AG08395 (cell line): ENCODE measurements around the gene TEDC1.

Source experiments
- DNase-seq: peaks from one replicate; pipeline ENCODE4 v3.0.0; 2012; ENCODE audit warnings: mixed read lengths, low spot score

The TEDC1 gene

GRCh38 chr14:105526776-105527380, 35.8 kb downstream of the TEDC1 start:
- no peak for DNase-seq

- DNase-seq: no peak
Measured at GRCh38 chr14:105527381-105527825, 36.4 kb downstream of the TEDC1 start.

- peak; percentile 94 for DNase-seq
Measured at GRCh38 chr14:105527826-105528585, 37.0 kb downstream of the TEDC1 start.

- no peak for DNase-seq
Measured at GRCh38 chr14:105528586-105529318, 37.7 kb downstream of the TEDC1 start.

- no peak for DNase-seq
Measured at GRCh38 chr14:105529319-105529568, 38.2 kb downstream of the TEDC1 start.

- DNase-seq: no peak
Measured at GRCh38 chr14:105529569-105530284, 38.7 kb downstream of the TEDC1 start.

- DNase-seq: no peak
Measured at GRCh38 chr14:105530285-105531087, 39.4 kb downstream of the TEDC1 start.

- DNase-seq: no peak
Measured at GRCh38 chr14:105531088-105531893, 40.2 kb downstream of the TEDC1 start.

- no peak for DNase-seq
Measured at GRCh38 chr14:105531894-105532623, 41.0 kb downstream of the TEDC1 start.

- peak; percentile 70 for DNase-seq
Measured at GRCh38 chr14:105532735-105533141, 41.7 kb downstream of the TEDC1 start.

GRCh38 chr14:105533391-105533790, 42.3 kb downstream of the TEDC1 start:
- no peak for DNase-seq

GRCh38 chr14:105533811-105534498, 42.9 kb downstream of the TEDC1 start:
- DNase-seq: no peak

- no peak for DNase-seq
Measured at GRCh38 chr14:105534586-105534985, 43.5 kb downstream of the TEDC1 start.

- DNase-seq: no peak
Measured at GRCh38 chr14:105536051-105536450, 45.0 kb downstream of the TEDC1 start.

GRCh38 chr14:105536691-105537579, 45.9 kb downstream of the TEDC1 start:
- no peak for DNase-seq

GRCh38 chr14:105537580-105538474, 46.8 kb downstream of the TEDC1 start:
- DNase-seq: peak; percentile 77

GRCh38 chr14:105538481-105539049, 47.5 kb downstream of the TEDC1 start:
- DNase-seq: no peak
